Endothelial cell of hepatic sinusoid (primary cell): ENCODE measurements around the gene GP1BB.

Experiments
- in situ Hi-C: cut with HindIII; loops from 2 replicates; pipeline ENCODE4 v1.10.0; 2017; ENCODE audit warnings: low sequenced_read_pairs

The GP1BB gene

DNA sequence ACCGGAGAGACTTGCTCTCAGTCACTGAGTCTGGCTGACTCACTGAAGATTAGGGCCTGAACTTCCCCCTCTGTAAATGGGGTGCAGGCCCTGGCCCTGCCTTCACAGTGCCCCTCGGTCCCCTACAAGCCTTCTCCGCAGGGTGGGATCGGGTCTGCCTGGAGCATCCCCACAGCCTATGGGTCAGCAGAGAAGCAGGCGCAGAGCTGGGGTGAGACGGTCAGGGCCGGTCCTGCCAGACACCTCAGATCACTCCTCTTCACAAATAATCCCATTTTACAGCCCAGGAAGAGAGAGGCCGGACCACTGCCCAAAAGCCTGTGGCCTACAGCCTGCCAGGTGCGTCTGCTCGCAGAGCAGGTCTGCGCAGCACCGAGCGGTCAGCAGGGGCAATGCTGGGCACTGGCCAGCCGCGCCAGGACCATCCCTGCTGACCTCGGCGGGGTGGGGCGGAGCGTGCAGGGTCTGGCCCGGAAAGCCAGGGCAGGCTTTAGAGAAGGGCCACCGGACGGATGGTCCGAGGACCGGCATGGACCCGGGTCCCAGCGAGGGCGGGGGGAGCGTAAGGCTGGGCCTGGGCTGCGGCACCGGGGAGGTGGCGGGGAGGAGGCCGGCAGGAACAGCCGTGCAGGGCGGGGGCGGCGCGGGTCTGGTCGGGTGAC, 9.6 kb upstream of the GP1BB start:
- in situ Hi-C loops = no loop called here

DNA sequence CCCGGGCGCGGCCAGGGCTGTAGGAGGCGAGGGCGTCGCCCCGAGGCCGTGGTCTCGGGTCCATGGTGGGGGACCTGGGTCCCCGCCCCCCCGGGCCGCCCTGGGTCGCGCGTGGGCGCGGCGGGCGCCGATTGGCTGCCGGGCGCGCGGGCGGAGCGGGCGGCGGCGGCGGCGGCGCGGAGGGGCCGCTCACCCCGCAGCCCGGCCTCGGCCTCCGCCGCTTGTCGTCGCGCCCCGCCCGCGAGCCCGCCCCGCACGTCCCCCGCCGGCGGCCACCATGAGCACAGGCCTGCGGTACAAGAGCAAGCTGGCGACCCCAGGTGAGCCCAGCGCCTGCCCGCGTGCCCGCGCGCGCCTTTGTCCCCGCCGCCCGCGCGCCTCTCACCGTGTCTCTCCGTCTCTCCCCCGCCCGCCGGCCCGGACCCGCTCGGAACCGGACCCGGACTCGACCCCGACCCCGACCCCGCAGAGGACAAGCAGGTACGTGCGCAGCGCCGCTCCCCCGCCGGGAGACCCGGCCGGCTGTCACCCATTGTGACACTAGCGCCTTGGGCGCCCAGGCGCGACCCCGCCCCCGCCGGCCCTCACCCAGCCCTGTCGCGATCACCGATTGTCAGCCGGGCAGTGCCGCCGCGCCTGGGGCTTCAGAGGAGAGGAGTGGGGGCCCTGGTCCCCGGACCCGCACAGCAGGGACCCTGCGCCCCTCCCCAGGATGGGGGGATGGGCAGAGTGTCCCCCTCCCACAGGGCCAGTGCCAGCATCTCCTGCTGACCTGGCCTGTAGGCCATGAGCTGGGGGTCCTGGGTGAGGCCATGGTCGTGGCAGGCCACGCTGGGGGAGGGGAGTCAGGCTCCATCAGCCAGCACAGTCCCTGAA, 8.8 kb upstream of the GP1BB start, which contains the start of gene SEPTIN5:
TSS of gene SEPTIN5 (plus strand) at position 192 of the 876 bp plus-strand sequence. CDS start at position 278, 86 bp downstream.
- in situ Hi-C loops = no loop called here

DNA sequence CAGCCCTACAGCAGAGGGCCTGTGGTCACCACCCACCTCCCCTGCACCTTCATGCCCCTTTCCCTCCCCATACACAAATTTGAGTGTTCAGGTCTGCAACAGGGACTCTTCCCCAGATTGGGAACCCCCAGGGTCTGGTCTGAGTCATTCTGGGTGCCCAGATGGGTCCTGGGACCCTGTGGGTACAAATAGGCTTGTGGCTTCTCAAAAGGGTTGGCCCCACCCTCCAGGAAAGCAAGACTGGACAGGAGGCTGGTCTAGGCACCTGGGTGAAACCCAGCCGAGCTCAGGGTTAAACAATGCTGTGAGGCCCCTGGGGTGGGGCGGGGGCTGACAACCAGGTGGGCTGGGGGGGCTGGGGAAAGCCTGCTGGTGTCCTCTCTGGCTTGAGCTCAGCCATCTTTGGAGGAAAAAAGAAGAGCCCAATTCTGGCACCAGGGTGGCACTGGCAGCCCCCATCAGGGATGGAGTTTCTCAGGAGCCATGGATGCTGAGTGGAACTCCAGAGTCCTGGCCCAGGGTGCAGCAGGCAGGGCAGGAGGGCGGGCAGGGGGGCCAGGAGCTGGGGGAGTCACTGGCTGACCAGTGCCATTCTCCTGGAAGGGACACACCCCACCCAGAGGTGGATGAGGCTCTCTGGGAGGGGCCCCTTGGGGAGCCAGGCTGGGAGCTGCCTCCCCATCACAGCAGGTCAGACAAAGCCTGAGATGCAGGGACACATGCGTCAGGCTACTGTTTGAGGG, 8.0 kb upstream of the GP1BB start:
- in situ Hi-C loops = no loop called here

DNA sequence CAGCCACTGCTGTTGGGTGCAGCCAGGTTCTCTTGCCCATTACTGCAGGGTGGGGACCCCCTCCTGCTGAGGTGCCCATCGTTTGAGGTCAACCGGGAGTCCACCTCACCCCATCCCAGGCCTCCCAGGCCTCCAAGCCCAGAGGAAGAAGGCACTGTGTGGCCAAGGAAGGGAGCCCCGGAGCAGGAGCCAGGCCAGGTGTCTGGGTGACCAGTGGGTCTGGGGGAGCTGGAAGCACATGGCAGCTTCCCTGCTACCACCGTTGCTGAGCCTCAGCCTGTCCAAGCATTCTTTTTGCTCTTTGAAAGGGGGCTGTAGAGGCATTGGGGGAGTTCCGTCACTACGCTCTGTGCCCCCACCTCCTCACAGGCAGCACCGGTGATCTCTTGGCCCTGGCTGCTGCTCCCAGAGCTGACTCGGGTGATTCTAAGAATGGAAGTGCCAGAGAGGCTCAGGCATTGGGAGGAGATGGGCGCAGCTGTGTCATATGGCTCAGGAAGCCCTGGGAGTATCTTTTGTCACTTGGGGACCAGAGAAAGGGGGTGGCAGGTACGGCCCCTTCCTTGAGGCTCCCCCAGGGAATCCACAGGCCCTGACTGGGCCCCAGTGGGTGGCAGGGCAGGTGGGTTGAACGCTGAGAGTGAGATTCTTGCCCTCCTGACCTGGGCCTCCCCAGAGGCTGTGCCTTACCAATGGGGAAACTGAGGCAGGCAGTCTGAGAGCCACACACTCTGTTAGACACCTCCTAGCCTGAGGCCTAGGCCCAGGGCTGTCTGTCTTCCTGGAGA, 7.1 kb upstream of the GP1BB start:
- in situ Hi-C loops = no loop called here

DNA sequence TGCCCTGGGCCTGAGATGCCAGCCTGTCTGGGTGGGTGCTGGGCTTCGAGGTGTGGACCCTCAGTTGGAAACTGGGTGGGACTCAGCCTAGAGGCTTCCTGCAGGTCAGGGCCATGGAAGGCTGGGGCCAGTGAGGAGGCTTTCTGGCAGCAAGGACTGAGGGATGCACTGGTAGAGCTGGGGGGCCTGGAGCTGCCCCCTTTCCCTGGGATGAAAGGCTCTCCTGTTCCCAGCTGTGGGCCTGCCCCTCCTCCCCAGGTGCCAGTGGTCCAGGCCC, 6.6 kb upstream of the GP1BB start:
- in situ Hi-C loops = no loop called here

DNA sequence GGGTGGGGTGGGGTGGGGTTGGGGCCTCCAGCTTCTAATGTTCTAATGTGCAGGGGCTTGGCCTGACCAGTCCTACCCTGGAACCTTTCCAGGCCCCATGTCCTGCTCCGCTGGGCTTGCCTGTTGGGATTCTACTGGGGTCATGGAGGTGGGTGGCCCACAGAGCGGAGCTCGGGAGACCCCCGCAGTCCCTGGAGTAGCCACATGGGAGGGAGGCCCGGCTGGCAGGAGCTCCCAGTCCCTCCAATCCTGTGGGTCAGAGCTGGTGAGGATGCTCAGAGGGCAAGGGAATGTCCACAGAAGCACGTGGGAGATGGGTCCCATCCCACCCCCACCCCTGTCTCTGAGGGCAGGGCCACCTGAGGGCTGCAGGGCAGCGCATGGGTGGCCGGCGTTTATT, 6.2 kb upstream of the GP1BB start:
- in situ Hi-C loops = no loop called here

DNA sequence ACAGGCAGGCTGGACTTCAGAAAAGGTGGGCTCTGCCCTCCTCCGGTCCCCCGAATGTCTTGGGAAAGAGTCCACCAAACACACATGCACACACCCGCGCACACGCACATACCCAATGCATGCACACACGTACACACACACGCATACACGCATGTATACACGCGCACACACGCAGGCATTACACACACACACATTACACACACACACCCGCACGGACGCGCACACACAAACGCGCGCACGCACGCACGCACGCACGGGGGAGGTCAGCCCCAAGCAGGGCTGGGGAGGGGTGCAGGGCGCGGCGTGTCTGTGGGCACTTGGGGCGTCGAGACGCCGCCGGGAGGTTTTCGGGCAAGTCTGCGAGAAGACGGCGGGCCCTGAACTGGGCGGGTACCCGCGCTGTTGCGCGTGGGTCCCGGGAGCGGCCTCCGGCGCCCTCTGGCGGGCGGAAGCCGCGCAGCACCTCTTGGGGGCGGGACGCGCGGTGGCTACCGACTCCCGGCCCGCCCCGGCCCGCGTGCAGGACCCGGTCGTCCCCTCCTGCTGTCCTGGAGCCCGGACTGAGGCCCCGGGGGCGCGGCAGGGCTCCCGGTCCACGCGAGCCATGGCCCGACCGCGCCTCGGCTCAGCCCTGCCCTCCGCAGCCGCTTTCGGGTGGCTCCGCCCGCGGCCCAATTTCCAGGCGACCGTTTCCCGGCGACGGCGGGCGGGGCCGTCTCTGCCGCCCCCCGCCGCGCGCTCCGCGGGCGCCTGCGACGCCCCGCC, 5.5 kb upstream of the GP1BB start:
- in situ Hi-C loops = no loop called here

DNA sequence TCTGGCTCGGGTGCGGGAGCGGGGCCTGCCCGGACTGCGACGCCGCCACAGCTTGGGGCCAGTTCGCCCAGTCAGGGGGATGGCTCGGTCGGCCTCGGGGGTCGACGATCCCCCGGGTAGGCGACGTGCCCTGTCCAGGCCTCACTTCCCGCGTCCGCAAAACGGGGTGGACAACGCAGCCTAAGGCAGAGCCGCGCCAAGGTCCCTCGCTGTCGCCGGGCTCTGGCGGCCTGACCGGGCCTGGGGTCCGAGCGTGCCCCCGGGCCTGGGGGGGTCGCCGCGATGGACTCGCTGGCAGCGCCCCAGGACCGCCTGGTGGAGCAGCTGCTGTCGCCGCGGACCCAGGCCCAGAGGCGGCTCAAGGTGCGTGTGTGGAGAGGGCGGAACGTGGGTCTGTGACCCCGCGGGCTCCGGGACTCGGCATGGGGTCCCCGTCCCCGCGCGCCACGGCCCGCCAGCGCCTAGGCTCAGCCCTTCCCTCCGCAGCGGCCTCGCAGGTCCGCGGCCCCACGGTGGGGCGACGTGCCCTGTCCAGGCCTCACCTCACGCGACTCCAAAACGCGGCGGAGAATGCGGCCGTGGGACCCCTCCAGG, 4.8 kb upstream of the GP1BB start:
- in situ Hi-C loops = no loop called here

DNA sequence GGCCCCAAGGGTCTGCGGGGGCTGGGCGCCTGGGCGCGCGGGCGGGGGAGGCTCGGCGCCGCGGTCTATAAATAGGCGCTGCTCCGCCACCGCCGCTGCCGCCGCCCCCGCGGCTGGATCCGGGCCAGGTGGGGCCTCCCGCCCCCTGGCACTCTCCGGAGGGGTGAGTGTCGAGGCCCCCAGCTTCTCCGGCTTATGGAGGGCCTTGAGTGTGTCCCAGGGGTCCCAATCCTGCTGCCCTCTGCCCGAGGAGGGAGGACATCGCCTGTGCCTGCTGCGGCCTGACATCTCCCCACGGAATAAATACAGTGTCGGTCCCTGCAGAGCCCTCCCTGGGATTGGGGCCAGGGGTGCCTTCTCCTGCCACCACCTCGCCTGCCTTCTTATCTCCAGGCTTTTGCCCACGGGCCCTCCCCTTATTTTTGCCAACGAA, 4.3 kb upstream of the GP1BB start:
- in situ Hi-C loops = no loop called here

DNA sequence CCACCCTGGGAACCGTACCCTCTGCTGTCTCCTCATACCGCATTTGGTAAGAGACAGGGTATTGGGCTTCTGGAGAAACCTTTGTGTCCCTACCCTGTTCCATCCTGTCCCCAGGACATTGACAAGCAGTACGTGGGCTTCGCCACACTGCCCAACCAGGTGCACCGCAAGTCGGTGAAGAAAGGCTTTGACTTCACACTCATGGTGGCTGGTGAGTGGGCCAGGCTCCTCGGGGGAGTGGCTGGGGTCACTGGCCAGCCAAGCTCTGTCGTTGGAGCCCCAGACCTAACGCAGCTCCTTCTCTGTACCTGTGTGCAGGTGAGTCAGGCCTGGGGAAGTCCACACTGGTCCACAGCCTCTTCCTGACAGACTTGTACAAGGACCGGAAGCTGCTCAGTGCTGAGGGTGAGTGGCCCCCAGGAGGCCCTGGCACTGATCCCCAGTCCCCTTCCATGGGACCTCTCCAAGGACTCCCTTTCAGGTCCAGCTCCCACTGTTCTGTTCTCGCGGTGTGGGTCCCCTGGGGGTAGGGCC, 3.8 kb upstream of the GP1BB start:
- in situ Hi-C loops = no loop called here

DNA sequence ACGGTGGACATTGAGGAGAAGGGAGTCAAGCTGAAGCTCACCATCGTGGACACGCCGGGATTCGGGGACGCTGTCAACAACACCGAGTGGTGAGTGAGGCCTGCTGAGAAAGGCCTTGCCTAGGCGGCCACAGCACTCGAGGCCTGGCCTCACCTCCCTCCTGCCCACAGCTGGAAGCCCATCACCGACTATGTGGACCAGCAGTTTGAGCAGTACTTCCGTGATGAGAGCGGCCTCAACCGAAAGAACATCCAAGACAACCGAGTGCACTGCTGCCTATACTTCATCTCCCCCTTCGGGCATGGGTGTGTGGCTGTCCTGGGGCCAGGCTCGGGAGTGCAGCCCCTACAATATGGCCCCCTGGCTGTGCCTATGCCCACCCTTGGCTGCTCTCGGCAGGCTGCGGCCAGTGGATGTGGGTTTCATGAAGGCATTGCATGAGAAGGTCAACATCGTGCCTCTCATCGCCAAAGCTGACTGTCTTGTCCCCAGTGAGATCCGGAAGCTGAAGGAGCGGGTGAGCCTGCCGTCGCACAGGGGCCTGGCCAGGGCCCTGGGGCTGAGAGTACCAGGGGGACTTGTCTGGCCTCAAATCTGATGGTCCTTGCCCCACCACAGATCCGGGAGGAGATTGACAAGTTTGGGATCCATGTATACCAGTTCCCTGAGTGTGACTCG, 3.0 kb upstream of the GP1BB start:
- in situ Hi-C loops = no loop called here

DNA sequence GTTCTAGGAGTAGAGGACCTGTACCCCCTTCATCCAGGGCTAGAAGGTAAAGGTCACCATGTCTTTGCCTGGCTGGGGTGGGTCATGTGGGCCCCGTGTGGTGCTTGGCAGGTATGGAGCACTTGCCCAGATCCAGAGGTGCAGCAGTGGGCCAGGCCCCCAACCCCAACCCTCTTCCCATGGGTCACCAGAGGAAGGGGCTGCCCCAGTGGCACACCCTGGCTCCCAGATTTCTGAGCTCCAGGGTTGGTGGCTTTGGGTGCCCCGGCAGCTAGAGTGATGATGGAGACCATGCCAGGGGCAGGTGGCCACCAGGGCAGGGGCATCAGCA, 2.4 kb upstream of the GP1BB start:
- in situ Hi-C loops = no loop called here

DNA sequence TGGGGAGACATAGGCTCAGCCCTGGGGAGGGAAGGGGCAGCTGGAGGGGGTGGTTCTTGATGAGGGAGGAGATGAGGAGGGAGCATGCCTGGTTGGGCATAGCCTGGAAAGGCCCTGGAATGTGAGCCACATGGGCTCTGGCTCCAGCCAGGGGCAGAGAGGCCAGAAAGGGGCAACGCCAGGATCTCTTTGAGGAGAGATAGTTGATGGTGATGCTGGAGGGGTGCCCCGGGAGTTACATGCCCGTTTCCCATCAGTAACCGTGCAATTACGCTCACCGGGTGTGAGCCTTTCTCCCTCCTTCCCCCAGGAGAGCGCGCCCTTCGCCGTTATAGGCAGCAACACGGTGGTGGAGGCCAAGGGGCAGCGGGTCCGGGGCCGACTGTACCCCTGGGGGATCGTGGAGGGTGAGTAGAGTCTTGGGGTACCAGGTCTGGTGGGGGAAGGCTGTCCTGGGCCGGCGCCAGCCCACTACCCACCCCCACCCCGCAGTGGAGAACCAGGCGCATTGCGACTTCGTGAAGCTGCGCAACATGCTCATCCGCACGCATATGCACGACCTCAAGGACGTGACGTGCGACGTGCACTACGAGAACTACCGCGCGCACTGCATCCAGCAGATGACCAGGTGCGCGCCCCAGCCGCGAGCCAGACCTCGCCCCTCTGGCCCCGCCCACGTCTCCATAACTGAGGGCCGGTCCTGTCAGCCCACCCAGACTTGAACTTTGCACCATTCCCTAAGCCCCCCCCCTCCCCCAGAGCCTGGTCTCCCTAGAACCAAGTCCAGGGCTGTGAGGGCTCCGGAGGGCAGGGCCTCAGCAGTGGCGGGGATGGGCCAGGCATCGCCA, 1.8 kb upstream of the GP1BB start:
- in situ Hi-C loops = no loop called here

DNA sequence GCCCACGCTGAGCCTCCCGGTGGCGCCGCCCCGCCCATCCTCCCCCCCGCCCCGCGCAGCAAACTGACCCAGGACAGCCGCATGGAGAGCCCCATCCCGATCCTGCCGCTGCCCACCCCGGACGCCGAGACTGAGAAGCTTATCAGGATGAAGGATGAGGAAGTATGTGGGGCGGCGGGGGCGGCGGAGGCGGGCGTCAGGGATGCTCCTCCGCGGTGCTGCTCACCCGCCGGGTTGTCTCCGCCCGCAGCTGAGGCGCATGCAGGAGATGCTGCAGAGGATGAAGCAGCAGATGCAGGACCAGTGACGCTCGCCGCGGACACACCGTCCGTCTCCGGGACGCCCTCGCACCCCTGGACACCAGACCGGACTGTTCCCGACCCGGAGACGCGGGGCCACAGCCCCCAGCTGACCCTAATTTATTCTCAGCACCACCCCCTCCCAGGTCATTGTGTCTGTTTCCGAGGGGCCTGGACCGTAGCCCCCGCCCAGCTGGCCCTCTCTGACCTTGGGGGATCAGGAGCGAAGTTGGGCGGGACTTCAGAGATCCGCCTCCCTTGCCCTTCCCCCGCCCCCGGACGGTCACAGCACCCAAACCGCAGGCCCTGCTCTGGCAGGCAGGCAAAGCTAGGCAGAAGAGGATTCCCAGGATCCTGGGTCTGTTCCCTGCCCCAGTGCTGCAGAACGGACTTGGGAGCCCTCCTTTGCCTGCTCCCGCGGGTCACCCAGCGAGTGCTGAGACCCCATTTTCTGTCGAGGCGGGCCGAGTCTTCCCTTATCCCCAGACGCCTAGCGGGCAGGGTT, 959 bp upstream of the GP1BB start:
- in situ Hi-C loops = no loop called here

DNA sequence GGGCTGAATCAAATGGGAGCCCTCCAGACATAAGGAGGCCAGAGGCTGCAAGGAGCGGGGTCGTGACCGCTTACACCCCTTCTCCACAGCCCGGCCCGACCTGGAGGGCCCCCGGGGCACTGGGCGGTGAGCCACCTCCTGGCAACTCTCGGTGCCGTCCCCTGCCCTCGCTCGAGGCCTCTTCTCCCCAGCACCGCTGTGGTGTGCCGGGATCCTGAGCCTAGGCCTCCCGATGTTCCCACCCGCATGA, 432 bp upstream of the GP1BB start:
- in situ Hi-C loops = no loop called here

DNA sequence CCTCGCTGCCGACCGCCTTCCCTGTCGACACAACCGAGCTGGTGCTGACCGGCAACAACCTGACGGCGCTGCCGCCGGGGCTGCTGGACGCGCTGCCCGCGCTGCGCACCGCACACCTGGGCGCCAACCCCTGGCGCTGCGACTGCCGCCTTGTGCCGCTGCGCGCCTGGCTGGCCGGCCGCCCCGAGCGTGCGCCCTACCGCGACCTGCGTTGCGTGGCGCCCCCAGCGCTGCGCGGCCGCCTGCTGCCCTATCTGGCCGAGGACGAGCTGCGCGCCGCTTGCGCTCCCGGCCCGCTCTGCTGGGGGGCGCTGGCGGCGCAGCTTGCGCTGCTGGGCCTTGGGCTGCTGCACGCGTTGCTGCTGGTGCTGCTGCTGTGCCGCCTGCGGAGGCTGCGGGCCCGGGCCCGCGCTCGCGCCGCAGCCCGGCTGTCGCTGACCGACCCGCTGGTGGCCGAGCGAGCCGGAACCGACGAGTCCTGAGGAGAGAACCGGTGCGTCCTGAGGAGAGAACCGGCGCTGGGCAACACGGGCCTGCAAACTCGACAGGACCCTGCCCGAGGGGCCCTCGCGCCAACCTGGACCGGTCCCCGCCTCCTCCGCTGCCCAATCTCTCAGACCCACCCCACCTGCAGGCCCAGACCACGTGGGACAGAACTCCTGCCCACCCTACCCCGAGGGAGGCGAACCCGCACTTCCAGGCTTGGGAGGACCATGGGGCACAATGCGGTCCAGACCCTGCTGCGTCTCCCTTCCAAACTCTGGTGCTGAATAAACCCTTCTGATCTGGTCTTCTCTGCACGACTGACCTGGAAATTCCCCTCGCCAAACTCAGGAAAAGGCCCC, 866 bp downstream of the GP1BB start:
- in situ Hi-C loops = no loop called here
